SH-SY5Y (cell line): ENCODE results near the gene MEIOSIN.

ENCODE experiments used
- GATA2 ChIP-seq: IDR thresholded peaks from 2 replicates; pipeline ENCODE4 v1.6.1; 2011; ENCODE audit warnings: mild to moderate bottlenecking, low read depth, low read length
- GATA3 ChIP-seq: IDR thresholded peaks from 2 replicates; pipeline ENCODE4 v1.6.1; 2011; ENCODE audit warnings: low read depth, mild to moderate bottlenecking, low read length, moderate library complexity

DNA sequence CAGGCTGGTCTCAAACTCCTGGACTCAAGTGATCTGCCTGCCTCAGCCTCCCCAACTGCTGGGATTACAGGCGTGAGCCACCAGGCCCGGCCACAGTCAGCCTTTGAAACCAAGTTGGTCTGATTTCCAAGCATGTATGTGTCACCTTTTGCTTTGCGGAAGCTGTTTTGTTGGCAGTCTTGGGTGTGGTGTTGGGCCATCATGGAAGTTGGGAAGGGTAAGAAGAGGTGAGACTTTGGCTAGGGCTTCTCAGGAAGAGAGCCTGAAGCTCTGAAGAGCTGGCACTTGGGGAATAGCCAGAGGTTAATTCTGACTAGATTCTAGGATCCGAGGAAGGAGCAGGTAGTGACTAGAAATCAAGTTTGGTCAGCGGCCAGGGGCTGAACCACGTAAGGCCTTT is 79.1 kb downstream of the MEIOSIN start:
- TF ChIP-seq GATA2, result no peak
- no peak for TF ChIP-seq GATA3
